ENCODE data around the gene ATP13A4. TPM values are rescaled to one million over a fixed set of nuclear protein-coding genes. Genes with fewer than 3 reads are reported as not detected.

The ATP13A4 gene
- total RNA-seq, 2 experiments from 2014 or later: 4.0 to 4.2 TPM

- Mint-ChIP-seq H3K4me1 (peaks cover 1% of the 10 kb centered on the region), H3K9me3 (no peaks in the 10 kb centered on the region), H3K36me3 (peaks cover 4% of the 10 kb centered on the region), H3K27me3 (no peaks in the 10 kb centered on the region), H3K27ac (no peak overlapping the region), H3K4me3 (no peak overlapping the region)
- DNase-seq (no peak), ATAC-seq (ENCODE audit: low read depth) (no peak)
- POLR2A ChIA-PET: no interaction called here
Observed at GRCh38 chr3:193585530-193585929, 30.8 kb upstream of the ATP13A4 start.

- Mint-ChIP-seq H3K27ac (no peak overlapping the region), H3K9me3 (no peaks in the 10 kb centered on the region), H3K4me1 (peaks cover 5% of the 10 kb centered on the region), H3K27me3 (no peaks in the 10 kb centered on the region), H3K36me3 (no peaks in the 10 kb centered on the region), H3K4me3 (no peak overlapping the region)
- ATAC-seq (ENCODE audit: low read depth) (no peak), DNase-seq (no peak)
- POLR2A ChIA-PET: no interaction called here
Observed at GRCh38 chr3:193574488-193575070, 19.9 kb upstream of the ATP13A4 start.

GRCh38 chr3:193573403-193574191, 18.9 kb upstream of the ATP13A4 start:
- Mint-ChIP-seq H3K4me1 (peaks cover 5% of the 10 kb centered on the region), H3K36me3 (no peaks in the 10 kb centered on the region), H3K4me3 (no peak overlapping the region), H3K9me3 (no peaks in the 10 kb centered on the region), H3K27me3 (no peaks in the 10 kb centered on the region), H3K27ac (no peak overlapping the region)
- ATAC-seq (ENCODE audit: low read depth): no peak
- DNase-seq: no peak
- POLR2A ChIA-PET: no interaction called here

GRCh38 chr3:193572426-193572908, 17.8 kb upstream of the ATP13A4 start:
- no peaks in the 10 kb centered on the region for H3K9me3 Mint-ChIP-seq
- H3K36me3 Mint-ChIP-seq: no peaks in the 10 kb centered on the region
- peak; percentile 37 for DNase-seq
- no peaks in the 10 kb centered on the region for H3K27me3 Mint-ChIP-seq
- ATAC-seq (ENCODE audit: low read depth): peak; percentile 63
- no peak overlapping the region for H3K4me3 Mint-ChIP-seq
- peaks cover 5% of the 10 kb centered on the region for H3K4me1 Mint-ChIP-seq
- POLR2A ChIA-PET: no interaction called here
- H3K27ac Mint-ChIP-seq: no peak overlapping the region

GRCh38 chr3:193569119-193569518, 14.4 kb upstream of the ATP13A4 start:
- Mint-ChIP-seq H3K27me3 (no peaks in the 10 kb centered on the region), H3K4me1 (peaks cover 7% of the 10 kb centered on the region), H3K9me3 (no peaks in the 10 kb centered on the region), H3K4me3 (no peak overlapping the region), H3K27ac (no peak overlapping the region), H3K36me3 (no peaks in the 10 kb centered on the region)
- POLR2A ChIA-PET: no interaction called here
- DNase-seq (no peak), ATAC-seq (ENCODE audit: low read depth) (no peak)

- Mint-ChIP-seq H3K9me3 (no peaks in the 10 kb centered on the region), H3K36me3 (no peaks in the 10 kb centered on the region), H3K27ac (no peak overlapping the region), H3K4me1 (peaks cover 2% of the 10 kb centered on the region), H3K4me3 (no peak overlapping the region), H3K27me3 (no peaks in the 10 kb centered on the region)
- no peak for DNase-seq
- no peak for ATAC-seq (ENCODE audit: low read depth)
- POLR2A ChIA-PET: no interaction called here
Observed at GRCh38 chr3:193564012-193564411, 9.3 kb upstream of the ATP13A4 start.

- no peak for ATAC-seq (ENCODE audit: low read depth)
- POLR2A ChIA-PET: no interaction called here
Observed at GRCh38 chr3:193563426-193563825, 8.7 kb upstream of the ATP13A4 start.

GRCh38 chr3:193560870-193561269, 6.2 kb upstream of the ATP13A4 start:
- no peak overlapping the region for H3K4me3 Mint-ChIP-seq
- ATAC-seq (ENCODE audit: low read depth): no peak
- H3K27ac Mint-ChIP-seq: no peak overlapping the region
- no peaks in the 10 kb centered on the region for H3K27me3 Mint-ChIP-seq
- peaks cover 2% of the 10 kb centered on the region for H3K4me1 Mint-ChIP-seq
- POLR2A ChIA-PET: no interaction called here
- no peak for DNase-seq
- H3K36me3 Mint-ChIP-seq: no peaks in the 10 kb centered on the region
- no peaks in the 10 kb centered on the region for H3K9me3 Mint-ChIP-seq

More at GRCh38 chr3:193563426-193563825, 8.7 kb upstream of the ATP13A4 start:
- H3K27ac Mint-ChIP-seq: no peak overlapping the region
- no peaks in the 10 kb centered on the region for H3K9me3 Mint-ChIP-seq
- no peaks in the 10 kb centered on the region for H3K27me3 Mint-ChIP-seq
- H3K4me1 Mint-ChIP-seq: peaks cover 2% of the 10 kb centered on the region
- H3K4me3 Mint-ChIP-seq: no peak overlapping the region
- DNase-seq: no peak
- H3K36me3 Mint-ChIP-seq: no peaks in the 10 kb centered on the region

GRCh38 chr3:193560091-193560490, 5.4 kb upstream of the ATP13A4 start:
- no peak overlapping the region for H3K27ac Mint-ChIP-seq
- no peaks in the 10 kb centered on the region for H3K9me3 Mint-ChIP-seq
- no peaks in the 10 kb centered on the region for H3K27me3 Mint-ChIP-seq
- no peak overlapping the region for H3K4me3 Mint-ChIP-seq
- DNase-seq (no peak), ATAC-seq (ENCODE audit: low read depth) (no peak)
- no peaks in the 10 kb centered on the region for H3K36me3 Mint-ChIP-seq
- POLR2A ChIA-PET: no interaction called here
- peaks cover under 1% of the 10 kb centered on the region for H3K4me1 Mint-ChIP-seq

- DNase-seq: no peak
- Mint-ChIP-seq H3K4me1 (no peaks in the 10 kb centered on the region), H3K36me3 (no peaks in the 10 kb centered on the region), H3K4me3 (no peak overlapping the region), H3K27me3 (no peaks in the 10 kb centered on the region), H3K27ac (no peak overlapping the region), H3K9me3 (no peaks in the 10 kb centered on the region)
- ATAC-seq (ENCODE audit: low read depth): no peak
- POLR2A ChIA-PET: no interaction called here
Observed at GRCh38 chr3:193559100-193559499, 4.4 kb upstream of the ATP13A4 start.

GRCh38 chr3:193556841-193557240, 2.1 kb upstream of the ATP13A4 start:
- Mint-ChIP-seq H3K4me3 (no peak overlapping the region), H3K36me3 (no peaks in the 10 kb centered on the region), H3K27me3 (no peaks in the 10 kb centered on the region), H3K9me3 (no peaks in the 10 kb centered on the region), H3K4me1 (no peaks in the 10 kb centered on the region), H3K27ac (no peak overlapping the region)
- no peak for ATAC-seq (ENCODE audit: low read depth)
- DNase-seq: no peak
- POLR2A ChIA-PET: no interaction called here

- H3K27ac Mint-ChIP-seq: no peak overlapping the region
- H3K36me3 Mint-ChIP-seq: no peaks in the 10 kb centered on the region
- H3K27me3 Mint-ChIP-seq: no peaks in the 10 kb centered on the region
- H3K4me1 Mint-ChIP-seq: no peaks in the 10 kb centered on the region
- H3K9me3 Mint-ChIP-seq: no peaks in the 10 kb centered on the region
- no peak overlapping the region for H3K4me3 Mint-ChIP-seq
- POLR2A ChIA-PET: no interaction called here
- no peak for DNase-seq
- ATAC-seq (ENCODE audit: low read depth): no peak
Observed at GRCh38 chr3:193553586-193553985, 1.1 kb downstream of the ATP13A4 start.

- no peak overlapping the region for H3K27ac Mint-ChIP-seq
- H3K9me3 Mint-ChIP-seq: no peaks in the 10 kb centered on the region
- POLR2A ChIA-PET: no interaction called here
Observed at GRCh38 chr3:193552923-193553322, 1.8 kb downstream of the ATP13A4 start.

GRCh38 chr3:193548406-193548805, 6.3 kb downstream of the ATP13A4 start:
- H3K9me3 Mint-ChIP-seq: peaks cover 3% of the 10 kb centered on the region
- no peaks in the 10 kb centered on the region for H3K27me3 Mint-ChIP-seq
- H3K36me3 Mint-ChIP-seq: peaks cover 2% of the 10 kb centered on the region
- no peak overlapping the region for H3K4me3 Mint-ChIP-seq
- POLR2A ChIA-PET: no interaction called here
- DNase-seq: no peak
- ATAC-seq (ENCODE audit: low read depth): no peak
- H3K4me1 Mint-ChIP-seq: no peaks in the 10 kb centered on the region
- H3K27ac Mint-ChIP-seq: no peak overlapping the region

More at GRCh38 chr3:193552923-193553322, 1.8 kb downstream of the ATP13A4 start:
- no peaks in the 10 kb centered on the region for H3K36me3 Mint-ChIP-seq
- no peaks in the 10 kb centered on the region for H3K27me3 Mint-ChIP-seq
- ATAC-seq (ENCODE audit: low read depth): no peak
- no peak overlapping the region for H3K4me3 Mint-ChIP-seq
- no peaks in the 10 kb centered on the region for H3K4me1 Mint-ChIP-seq
- DNase-seq: no peak
